ENCODE measurements around the gene UBXN6. TPM values are rescaled to one million over a fixed set of nuclear protein-coding genes. Genes with fewer than 3 reads are reported as not detected.

The UBXN6 gene
- total RNA-seq, 1 donor from 2014 or later = 54.3 TPM

GRCh38 chr19:4473763-4474513 lies 16.3 kb upstream of the UBXN6 start:
- Mint-ChIP-seq H3K4me1 (peaks cover 22% of the 10 kb centered on the region), H3K27me3 (no peaks in the 10 kb centered on the region), H3K27ac (no peak overlapping the region), H3K9me3 (no peaks in the 10 kb centered on the region), H3K4me3 (peak overlapping the region; percentile 77), H3K36me3 (ENCODE audit: low read depth) (peaks cover 19% of the 10 kb centered on the region)
- no peak for TF ChIP-seq CTCF (IDR thresholded peaks at IDR 0.05)
- intact Hi-C loops (cut with micrococcal nuclease) = loop anchor here (2.0 to 5.0 kb wide), 6 partner anchors 107 to 1318 kb away; partner anchors contain the start of genes APBA3, DPP9, DUS3L and MRPL54
- ChIA-PET CTCF (interaction anchor here (0.7 kb wide), 1 partner anchor 51 kb away, joined by 3 read pairs; no protein-coding TSS in a partner anchor), POLR2A (interaction anchor here (0.5 kb wide), 1 partner anchor 9 kb away, joined by 7 read pairs; no protein-coding TSS in a partner anchor)
- no peak for ATAC-seq (ENCODE audit: low read depth)
- no peak for DNase-seq

- ATAC-seq (ENCODE audit: low read depth) = no peak
- no peak for TF ChIP-seq CTCF (IDR thresholded peaks at IDR 0.05)
- peaks cover 22% of the 10 kb centered on the region for H3K4me1 Mint-ChIP-seq
- H3K9me3 Mint-ChIP-seq = no peaks in the 10 kb centered on the region
- CTCF ChIA-PET = no interaction called here
- H3K27ac Mint-ChIP-seq = no peak overlapping the region
- intact Hi-C loops (cut with micrococcal nuclease) = loop anchor here (2.0 to 5.0 kb wide), 6 partner anchors 106 to 1319 kb away; partner anchors contain the start of genes APBA3, DPP9, DUS3L and MRPL54
- H3K36me3 Mint-ChIP-seq (ENCODE audit: low read depth) = peaks cover 19% of the 10 kb centered on the region
- H3K4me3 Mint-ChIP-seq = peak overlapping the region; percentile 72
- no peak for DNase-seq
- H3K27me3 Mint-ChIP-seq = no peaks in the 10 kb centered on the region
- POLR2A ChIA-PET = no interaction called here
Observed at GRCh38 chr19:4473011-4473762, 15.6 kb upstream of the UBXN6 start.

GRCh38 chr19:4472174-4472974 lies 14.8 kb upstream of the UBXN6 start, which contains the start of gene HDGFL2:
HDGFL2 (plus strand) TSS chr19:4472297; CDS start chr19:4472351, 54 bp downstream.
- ChIA-PET CTCF (interaction anchor here (1.3 kb wide), 2 partner anchors 53 to 204 kb away, joined by 3 read pairs; no protein-coding TSS in a partner anchor), POLR2A (interaction anchor here (0.5 to 2.2 kb wide), 13 partner anchors 12 to 1306 kb away, joined by 3 to 26 read pairs (median 5); partner anchors contain the start of genes APBA3, CHAF1A, DPP9 and EBI3)
- Mint-ChIP-seq H3K9me3 (no peaks in the 10 kb centered on the region), H3K4me1 (peaks cover 22% of the 10 kb centered on the region), H3K36me3 (ENCODE audit: low read depth) (peaks cover 15% of the 10 kb centered on the region), H3K27me3 (no peaks in the 10 kb centered on the region), H3K4me3 (peak within 1 kb of the TSS; percentile 72), H3K27ac (no peak within 1 kb of the TSS)
- DNase-seq (peak; percentile 88), ATAC-seq (ENCODE audit: low read depth) (no peak)
- no peak for TF ChIP-seq CTCF (IDR thresholded peaks at IDR 0.05)
- intact Hi-C loops (cut with micrococcal nuclease) = loop anchor here (2.0 to 5.0 kb wide), 6 partner anchors 105 to 1320 kb away; partner anchors contain the start of genes APBA3, DPP9, DUS3L and MRPL54

GRCh38 chr19:4471403-4472173 lies 14.0 kb upstream of the UBXN6 start:
- intact Hi-C loops (cut with micrococcal nuclease) = loop anchor here (1.0 to 5.0 kb wide), 10 partner anchors 14 to 1321 kb away; partner anchors contain the start of genes APBA3, CHAF1A, DPP9 and DUS3L
- Mint-ChIP-seq H3K36me3 (ENCODE audit: low read depth) (peaks cover 8% of the 10 kb centered on the region), H3K4me1 (peaks cover 22% of the 10 kb centered on the region), H3K27ac (no peak overlapping the region), H3K27me3 (no peaks in the 10 kb centered on the region), H3K9me3 (no peaks in the 10 kb centered on the region), H3K4me3 (no peak overlapping the region)
- ChIA-PET CTCF (interaction anchor here (0.7 to 1.4 kb wide), 5 partner anchors 12 to 205 kb away, joined by 3 to 4 read pairs (median 3); partner anchors contain the start of gene MPND), POLR2A (interaction anchor here (0.5 to 2.2 kb wide), 25 partner anchors 8 to 1995 kb away, joined by 3 to 26 read pairs (median 4); partner anchors contain the start of genes APBA3, CHAF1A, DPP9 and EBI3)
- TF ChIP-seq CTCF (IDR thresholded peaks at IDR 0.05) = no peak
- peak; percentile 83 for DNase-seq
- peak; percentile 86 for ATAC-seq (ENCODE audit: low read depth)

Data from activated B cell treated with CpG ODN at 0.5 μM for 24 hours (primary cell).